Body of pancreas (tissue), 4 donors: Measurements from ENCODE around the gene SNED1. TPM values are rescaled to one million over a fixed set of nuclear protein-coding genes. Genes with fewer than 3 reads are reported as not detected.
A peak's percentile ranks its signal among the peaks of the same experiment; 100 is the strongest.

Experiments
- ATAC-seq: fragments of 150-250 bp; one replicate; pipeline ENCODE4 v1.9.1; 2016
- DNase-seq, 4 donors: peaks; one replicate each; pipeline ENCODE4 v3.0.0-alpha.2; 2019
- H3K27ac ChIP-seq, 4 donors: fragments of 200-600 bp; sonication (generic); 1 replicate in 3 of 4; 2 replicates in 1 of 4; pipeline versions ENCODE4 v1.5.1 to v1.6.1; 2016 to 2019; ENCODE audit warnings: mild to moderate bottlenecking in 1 of 4, mixed read lengths in 1 of 4, moderate library complexity in 1 of 4
- H3K27me3 ChIP-seq, 2 donors: fragments of 200-600 bp; sonication (generic); one replicate each; pipeline ENCODE4 v1.6.0; 2016; ENCODE audit warnings: mild to moderate bottlenecking in 1 of 2
- H3K36me3 ChIP-seq, 2 donors: fragments of 200-600 bp; sonication (generic); replicated peaks in 1 of 2; 2 replicates each; pipeline ENCODE4 v1.5.1; 2016; ENCODE audit warnings: low read depth in 2 of 2; ENCODE audit not compliant: insufficient read depth in 1 of 2
- H3K4me1 ChIP-seq: fragments of 200-600 bp; sonication (generic); one replicate; pipeline ENCODE4 v1.6.0; 2016
- H3K4me3 ChIP-seq, 2 donors: fragments of 200-600 bp; sonication (generic); 1 replicate in 1 of 2; 2 replicates in 1 of 2; pipeline ENCODE4 v1.5.1; 2016 to 2019
- H3K9me3 ChIP-seq, 3 donors: fragments of 200-600 bp; sonication (generic); 1 replicate in 2 of 3; 2 replicates in 1 of 3; pipeline ENCODE4 v1.5.1; 2016
- POLR2A ChIP-seq, 3 donors: fragments of 450-650 bp; IDR thresholded peaks; one replicate each; pipeline ENCODE4 v1.6.1; 2016; ENCODE audit warnings: antibody characterized with exemption in 3 of 3, mild to moderate bottlenecking in 2 of 3
- WGBS, 2 donors: methylation state at CpG; one replicate each; pipeline ENCODE4 v1.1.5; 2017; 5-methylcytosine and 5-hydroxymethylcytosine counted together
- intact Hi-C: fragments of 100-400 bp; cut with DNase I; formaldehyde crosslinking; loops from one replicate; pipeline ENCODE4 v1.15.1; 2023
- total RNA-seq, 2 donors: library from RNA; depleted of rRNA; stranded (reverse); fragments of >200 nt; gene quantifications; one replicate each; pipeline ENCODE4 v1.1.0, GENCODE V29; 2016
- TF ChIP-seq, protein P1 (sequence below), 7 experiments: fragments of 450-650 bp in 4 of 7; fragments of 200-600 bp in 3 of 7; sonication (generic) in 3 of 7; IDR thresholded peaks; one replicate each; pipeline ENCODE4 v1.5.1; 2016 to 2019; ENCODE audit warnings: antibody characterized with exemption in 7 of 7

SNED1 gene
- total RNA-seq, 2 donors from 2014 or later, result 13.5 to 33.0 TPM

DNA sequence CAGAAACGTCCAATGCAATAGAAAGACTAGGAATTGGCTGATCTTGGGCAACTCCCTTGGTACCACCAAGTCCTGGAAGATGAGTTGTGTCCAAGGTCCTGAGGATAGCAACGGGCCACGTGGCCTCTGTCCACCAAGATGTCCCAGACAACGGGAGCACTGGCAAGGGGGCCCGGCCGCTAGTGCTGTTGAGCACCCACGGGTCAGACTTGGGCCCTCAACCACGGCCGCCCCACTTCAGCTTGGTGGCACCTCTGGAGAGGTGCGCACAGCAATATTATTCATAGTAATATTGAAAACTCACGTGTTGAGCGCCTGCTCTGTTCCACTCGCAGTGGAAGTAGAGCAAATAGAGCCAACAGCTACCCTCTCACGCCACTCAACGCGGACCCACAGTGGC is 131.9 kb downstream of the SNED1 start:
- Histone ChIP-seq H3K27ac (no peak overlapping the region), H3K9me3 (no peaks in the 10 kb centered on the region), H3K27me3 (no peaks in the 10 kb centered on the region), H3K36me3 (no peaks in the 10 kb centered on the region), H3K4me3 (no peak overlapping the region), H3K4me1 (no peaks in the 10 kb centered on the region)
- 86 to 95% methylated on average over 8 to 16 of the region's 16 CpGs for WGBS, 2 donors
- DNase-seq, result no peak
- no peak for ATAC-seq
- TF ChIP-seq, protein P1, sequence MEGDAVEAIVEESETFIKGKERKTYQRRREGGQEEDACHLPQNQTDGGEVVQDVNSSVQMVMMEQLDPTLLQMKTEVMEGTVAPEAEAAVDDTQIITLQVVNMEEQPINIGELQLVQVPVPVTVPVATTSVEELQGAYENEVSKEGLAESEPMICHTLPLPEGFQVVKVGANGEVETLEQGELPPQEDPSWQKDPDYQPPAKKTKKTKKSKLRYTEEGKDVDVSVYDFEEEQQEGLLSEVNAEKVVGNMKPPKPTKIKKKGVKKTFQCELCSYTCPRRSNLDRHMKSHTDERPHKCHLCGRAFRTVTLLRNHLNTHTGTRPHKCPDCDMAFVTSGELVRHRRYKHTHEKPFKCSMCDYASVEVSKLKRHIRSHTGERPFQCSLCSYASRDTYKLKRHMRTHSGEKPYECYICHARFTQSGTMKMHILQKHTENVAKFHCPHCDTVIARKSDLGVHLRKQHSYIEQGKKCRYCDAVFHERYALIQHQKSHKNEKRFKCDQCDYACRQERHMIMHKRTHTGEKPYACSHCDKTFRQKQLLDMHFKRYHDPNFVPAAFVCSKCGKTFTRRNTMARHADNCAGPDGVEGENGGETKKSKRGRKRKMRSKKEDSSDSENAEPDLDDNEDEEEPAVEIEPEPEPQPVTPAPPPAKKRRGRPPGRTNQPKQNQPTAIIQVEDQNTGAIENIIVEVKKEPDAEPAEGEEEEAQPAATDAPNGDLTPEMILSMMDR (IDR thresholded peaks at IDR 0.05), result no peak
- TF ChIP-seq POLR2A (IDR thresholded peaks at IDR 0.05), result no peak
- intact Hi-C loops, result no loop called here

DNA sequence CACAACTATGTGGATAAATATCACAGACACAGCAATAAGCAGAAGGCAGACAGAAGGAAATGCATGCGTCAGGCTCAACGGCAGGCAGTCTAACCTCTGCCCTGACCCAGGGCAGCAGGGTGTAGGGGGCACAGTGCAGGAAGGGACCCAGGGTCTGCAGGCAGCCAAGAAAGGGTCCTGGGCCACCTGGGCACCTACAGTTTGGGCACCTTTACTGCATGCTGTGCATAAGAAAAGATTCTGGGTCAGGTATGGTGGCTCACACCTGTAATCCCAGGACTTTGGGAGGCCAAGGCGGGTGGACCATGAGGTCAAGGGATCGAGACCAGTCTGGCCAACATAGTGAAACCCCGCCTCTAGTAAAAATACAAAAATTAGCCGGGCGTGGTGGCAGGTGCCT is 133.1 kb downstream of the SNED1 start:
- Histone ChIP-seq H3K9me3 (no peaks in the 10 kb centered on the region), H3K36me3 (peaks cover 0 to 1% of the 10 kb centered on the region in 2 donors), H3K4me1 (no peaks in the 10 kb centered on the region), H3K27ac (no peak overlapping the region), H3K27me3 (no peaks in the 10 kb centered on the region), H3K4me3 (no peak overlapping the region)
- 92 to 96% methylated on average over 6 to 7 of the region's 7 CpGs for WGBS, 2 donors
- DNase-seq, result no peak
- intact Hi-C loops, result no loop called here
- ATAC-seq, result no peak
- TF ChIP-seq, protein P1 (IDR thresholded peaks at IDR 0.05), result no peak
- TF ChIP-seq POLR2A (IDR thresholded peaks at IDR 0.05), result no peak

DNA sequence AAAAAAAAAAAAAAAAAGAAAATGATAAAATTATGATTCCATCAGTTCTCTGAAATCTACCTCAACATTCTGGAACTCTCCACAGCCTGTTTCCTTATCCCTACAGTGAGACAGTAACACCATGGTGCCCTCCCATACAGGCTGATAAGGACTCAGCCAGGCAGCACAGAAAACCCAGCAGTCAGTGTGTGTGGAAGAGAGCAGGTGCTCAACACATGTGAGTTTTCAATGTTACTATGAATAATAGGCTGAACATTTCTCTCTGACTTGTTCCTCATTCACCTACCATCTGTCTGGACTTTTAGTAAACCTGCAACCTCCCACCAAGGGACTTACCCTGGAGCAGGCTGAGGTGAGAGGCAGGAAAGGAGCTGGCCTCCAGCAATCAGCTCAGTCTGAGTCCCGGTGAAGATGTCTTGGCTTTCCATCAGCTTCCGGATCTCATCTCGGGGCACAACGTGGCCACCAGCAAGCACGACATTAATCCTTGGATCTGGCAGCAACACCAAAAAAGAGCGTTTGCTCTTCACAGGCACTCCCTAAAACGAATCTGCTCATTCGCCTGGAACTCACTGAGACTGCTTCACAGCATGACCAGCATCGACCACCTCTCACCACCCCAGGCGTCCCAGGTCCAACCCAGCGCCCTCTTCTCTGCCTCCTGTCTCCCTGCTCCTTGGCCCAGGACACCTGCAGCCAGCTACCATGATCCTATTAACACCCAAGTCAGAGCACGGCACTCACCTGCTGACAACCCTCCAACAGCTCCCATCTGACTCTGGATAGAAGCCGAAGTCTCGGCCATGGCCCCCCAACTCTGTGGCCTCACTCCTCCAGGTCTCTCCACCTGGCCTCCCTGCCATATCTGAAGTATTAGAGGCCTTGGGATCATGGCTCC is 134.4 kb downstream of the SNED1 start:
- no peak for TF ChIP-seq POLR2A (IDR thresholded peaks at IDR 0.05)
- TF ChIP-seq, protein P1 (IDR thresholded peaks at IDR 0.05), result no peak
- 77 to 78% methylated on average over 12 to 14 of the region's 14 CpGs for WGBS, 2 donors
- H3K4me3 ChIP-seq, result no peak overlapping the region
- peaks cover 0 to 3% of the 10 kb centered on the region in 2 donors for H3K36me3 ChIP-seq
- H3K9me3 ChIP-seq, result no peaks in the 10 kb centered on the region
- H3K4me1 ChIP-seq, result no peaks in the 10 kb centered on the region
- ATAC-seq, result no peak
- H3K27me3 ChIP-seq, result no peaks in the 10 kb centered on the region
- DNase-seq, result peak in 2 of 4 donors; percentile 22 to 40
- intact Hi-C loops, result no loop called here
- no peak overlapping the region for H3K27ac ChIP-seq

DNA sequence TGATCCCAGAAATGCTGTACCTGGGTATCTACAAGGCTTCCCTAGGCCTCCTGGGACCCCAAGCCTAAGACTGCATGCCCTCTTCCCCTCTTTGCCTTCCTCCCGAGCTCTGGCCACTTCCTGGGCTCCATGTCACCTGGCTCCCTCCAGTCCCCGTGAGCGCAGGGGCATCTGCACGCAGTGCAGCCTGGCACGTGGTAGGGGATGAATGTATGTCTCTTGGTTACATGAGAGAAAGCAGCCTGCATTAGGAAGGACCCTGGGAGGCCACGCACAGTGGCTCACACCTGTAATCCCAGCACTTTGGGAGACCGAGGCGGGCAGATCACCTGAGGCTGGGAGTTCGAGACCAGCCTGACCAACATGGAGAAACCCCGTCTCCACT is 135.0 kb downstream of the SNED1 start:
- no peak for DNase-seq

More for the DNA sequence above, 135.0 kb downstream of the SNED1 start:
- Histone ChIP-seq H3K27ac (no peak overlapping the region), H3K9me3 (no peaks in the 10 kb centered on the region), H3K27me3 (no peaks in the 10 kb centered on the region), H3K4me3 (no peak overlapping the region), H3K4me1 (no peaks in the 10 kb centered on the region), H3K36me3 (peaks cover 0 to 5% of the 10 kb centered on the region in 2 donors)
- ATAC-seq, result no peak
- 89 to 93% methylated on average over 9 to 10 of the region's 10 CpGs for WGBS, 2 donors
- no peak for TF ChIP-seq POLR2A (IDR thresholded peaks at IDR 0.05)
- TF ChIP-seq, protein P1 (IDR thresholded peaks at IDR 0.05), result no peak
- intact Hi-C loops, result no loop called here
